Medulla oblongata (tissue), 1 donor: Measurements from ENCODE around the gene C8B.

ENCODE experiments used
- DNase-seq: peaks from one replicate; pipeline ENCODE4 v3.0.0-alpha.2; 2015; ENCODE audit errors: extremely low spot score

Gene C8B

DNA sequence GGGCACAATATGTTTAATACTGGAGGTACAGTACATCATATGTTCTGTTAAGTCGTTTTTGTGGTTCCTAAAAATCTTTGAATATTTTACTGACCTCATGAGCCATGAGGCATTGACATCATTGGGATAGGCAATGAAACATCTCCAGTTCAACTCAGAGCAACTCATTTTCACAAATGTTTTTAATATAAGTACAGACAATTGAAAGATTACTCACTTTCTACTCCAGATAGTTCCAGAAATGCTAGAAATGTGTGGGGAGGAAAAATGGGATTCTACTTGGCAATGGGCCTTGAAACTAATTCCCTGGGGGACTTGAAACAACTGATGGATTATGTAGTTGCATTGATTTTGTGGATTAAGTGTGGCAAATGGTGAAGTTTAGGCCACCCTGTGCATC lies 7.2 kb upstream of the C8B start:
- DNase-seq, result no peak

DNA sequence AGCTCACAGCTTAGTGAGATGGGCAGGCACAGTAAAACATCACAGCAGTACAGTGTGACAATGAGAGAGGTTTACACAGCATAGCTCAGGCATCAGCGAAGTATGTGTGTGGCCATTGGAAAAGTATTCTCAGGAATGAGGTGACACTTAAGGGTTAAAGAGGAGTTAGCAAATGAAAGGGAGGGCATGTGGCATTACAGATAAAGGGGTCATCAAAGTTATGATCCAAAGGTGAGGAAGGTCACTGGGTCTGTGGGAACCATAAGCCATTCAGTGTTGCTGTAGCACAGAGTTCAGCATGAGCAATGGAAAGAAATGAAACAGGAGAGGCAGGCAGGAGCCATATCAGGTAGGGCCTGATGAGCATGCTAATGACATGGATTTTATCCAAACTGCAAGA lies 4.5 kb upstream of the C8B start:
- DNase-seq, result no peak

DNA sequence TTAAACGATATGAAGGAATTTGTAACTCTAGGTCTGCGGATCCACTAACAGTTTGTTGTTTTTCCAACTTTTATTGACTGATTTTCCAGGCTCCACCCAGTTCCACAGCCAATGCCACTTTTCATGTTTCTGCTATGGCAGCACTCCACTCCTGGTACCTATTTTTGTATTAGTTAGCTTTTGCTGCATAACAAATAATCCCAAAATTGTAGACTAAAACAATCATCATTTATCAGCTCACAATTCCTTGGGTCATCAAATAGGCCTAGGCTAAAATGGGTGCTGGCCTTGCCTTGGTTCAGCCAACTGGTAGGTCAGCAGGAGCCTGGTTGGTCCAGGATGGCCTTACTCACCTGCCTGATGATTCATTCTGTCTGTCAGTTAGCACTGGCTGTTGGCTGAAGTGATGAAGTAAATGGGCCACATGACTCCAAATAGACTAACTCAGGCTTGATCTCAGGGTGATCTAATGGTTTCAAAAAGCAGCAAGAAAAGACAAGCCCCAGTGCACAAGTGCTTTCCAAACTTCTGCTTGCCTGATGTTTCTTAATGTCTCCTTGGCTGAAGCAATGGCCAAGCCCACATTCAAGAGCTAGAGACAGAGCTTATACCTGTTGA lies 3.2 kb upstream of the C8B start:
- no peak for DNase-seq

DNA sequence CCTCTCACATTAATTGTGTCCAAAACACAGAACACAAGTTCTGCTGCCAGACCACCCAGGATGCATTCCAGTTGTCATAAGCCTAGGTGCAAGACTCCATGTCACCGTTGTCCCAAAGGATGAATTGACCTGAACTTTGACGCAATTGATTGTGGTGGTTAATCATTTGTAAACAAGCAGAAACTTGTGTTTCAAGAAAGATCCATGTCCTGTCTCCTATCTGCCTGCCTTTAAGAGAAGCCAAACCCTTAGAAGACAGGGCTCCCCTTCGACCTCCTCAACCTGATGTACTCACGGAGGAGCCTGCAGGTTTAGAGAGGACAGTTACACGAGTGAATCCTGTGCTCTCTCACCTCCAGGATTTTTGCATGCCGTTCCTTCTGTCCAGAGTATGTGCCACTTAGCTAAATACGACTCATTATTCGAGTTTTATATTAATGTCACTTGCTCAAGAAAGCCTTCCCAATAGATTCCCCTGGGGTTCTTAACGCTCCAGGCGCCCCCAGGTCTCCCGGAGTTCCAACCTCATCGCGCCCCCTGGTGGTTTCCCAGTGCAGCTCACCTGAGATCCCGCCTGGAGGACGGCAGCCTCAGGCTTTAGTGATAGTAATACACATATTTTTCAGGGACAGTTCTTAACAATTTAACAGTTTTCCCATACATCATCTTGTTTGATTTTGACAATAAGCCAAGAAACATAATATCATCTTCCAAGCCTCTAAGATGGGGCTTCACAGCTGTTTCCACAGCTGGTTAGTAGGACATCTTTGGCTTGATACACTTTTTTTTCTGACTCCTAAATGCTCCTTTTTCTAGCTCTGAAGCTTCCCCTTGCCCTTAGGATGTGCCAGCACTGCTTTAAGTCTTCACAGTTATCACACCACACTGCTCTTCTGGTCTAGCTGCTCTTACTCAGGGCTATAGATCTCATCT lies 2.4 kb upstream of the C8B start:
- DNase-seq, result no peak

DNA sequence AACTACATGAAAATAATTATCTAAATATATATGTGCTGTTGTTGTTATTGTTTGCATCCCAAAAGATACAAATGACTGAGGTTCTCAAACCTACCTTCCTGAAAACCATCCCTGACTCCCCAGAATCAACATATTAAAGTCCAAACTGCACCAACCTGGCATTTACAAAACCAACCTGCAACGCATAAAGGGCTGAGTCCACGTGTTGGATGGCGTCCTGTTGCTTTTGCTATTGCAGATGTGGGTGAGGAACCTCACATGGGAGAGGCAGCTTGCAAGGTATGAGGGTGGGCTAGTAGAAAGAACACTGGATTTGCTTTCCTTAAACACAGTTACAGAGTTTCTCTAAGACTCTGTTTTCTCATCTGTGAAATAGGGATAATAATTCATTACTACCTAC lies 1.5 kb upstream of the C8B start:
- no peak for DNase-seq

DNA sequence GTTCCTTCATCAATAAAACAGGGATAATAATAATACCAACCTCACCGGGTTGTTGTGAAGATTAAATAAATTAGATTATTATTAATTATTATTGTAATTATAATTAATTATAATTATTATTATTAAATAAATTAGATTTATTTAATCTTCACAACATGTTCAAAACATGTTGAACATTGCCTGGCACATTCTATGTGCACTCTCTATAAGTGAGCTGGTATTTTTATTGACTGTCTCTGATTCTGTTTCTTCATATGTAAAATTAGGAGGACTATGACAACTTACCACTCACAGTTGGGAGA lies 834 bp upstream of the C8B start:
- DNase-seq, result no peak

DNA sequence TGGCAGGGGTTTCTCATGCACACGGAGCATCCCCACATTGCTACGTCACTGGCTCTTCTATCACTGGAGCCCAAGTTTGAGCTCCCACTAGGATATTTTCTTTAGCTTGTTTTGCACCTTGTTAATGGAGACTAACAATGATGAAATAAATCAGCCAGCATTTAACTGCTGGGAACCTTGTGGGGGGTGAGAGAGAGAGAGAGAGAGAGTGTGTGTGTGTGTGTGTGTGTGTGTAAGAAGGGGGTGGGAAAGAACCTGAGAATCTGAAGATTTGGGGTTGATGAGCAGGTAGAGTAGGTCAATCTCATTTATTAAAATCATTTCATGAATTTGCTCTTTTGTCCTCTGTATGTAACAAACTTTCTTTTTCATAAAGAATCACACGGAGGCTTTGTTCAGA lies 624 bp downstream of the C8B start:
- DNase-seq, result no peak

DNA sequence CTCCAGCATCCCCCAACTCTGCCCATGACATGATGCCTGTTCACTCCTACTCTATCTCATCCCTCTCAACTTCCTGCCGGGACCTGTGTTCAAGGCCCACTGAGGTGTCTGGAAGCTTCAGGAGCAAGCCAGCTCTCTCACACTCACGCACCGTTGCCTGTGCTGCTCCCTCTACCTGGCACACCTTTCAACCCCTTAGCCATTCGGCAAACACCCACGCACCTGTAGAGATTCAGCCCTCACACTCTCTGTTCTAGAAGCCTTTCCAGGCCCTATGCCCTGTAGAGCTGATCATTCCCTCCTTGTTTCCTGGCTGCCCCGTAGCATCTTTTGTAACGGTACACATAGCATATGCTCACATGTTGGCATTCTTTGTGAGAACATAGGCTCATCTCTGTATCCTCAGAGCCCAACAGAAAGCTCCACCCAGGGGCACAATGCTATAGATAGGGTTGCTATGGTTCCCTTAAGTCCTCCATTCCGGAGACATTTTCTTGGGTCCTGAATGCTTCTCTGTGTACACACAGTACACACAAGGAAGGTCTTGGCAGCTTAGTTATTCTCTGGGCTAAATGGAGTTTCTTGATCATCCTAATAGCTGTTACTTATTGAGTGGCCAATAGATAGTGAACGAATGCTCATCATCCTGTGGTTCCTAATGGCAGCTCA lies 1.3 kb downstream of the C8B start:
- no peak for DNase-seq

DNA sequence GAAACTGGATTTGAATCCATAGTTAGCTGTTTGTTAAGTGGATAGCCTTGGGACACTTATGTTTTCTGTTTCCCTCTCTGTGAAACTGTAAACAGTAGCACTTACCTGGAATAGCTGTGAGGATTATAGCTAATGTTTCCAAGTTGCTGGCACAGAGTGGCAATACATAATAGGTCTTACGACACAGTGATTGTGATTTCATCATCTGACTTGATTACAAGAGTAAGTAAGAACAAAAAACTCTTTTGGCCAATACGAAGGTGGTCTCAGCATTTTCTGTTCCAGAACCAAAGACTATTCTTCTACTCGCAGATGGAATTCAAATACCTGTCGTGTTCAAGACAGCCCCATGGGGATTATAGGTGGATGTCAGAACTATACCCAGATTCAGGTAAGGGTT lies 2.1 kb downstream of the C8B start:
- no peak for DNase-seq

DNA sequence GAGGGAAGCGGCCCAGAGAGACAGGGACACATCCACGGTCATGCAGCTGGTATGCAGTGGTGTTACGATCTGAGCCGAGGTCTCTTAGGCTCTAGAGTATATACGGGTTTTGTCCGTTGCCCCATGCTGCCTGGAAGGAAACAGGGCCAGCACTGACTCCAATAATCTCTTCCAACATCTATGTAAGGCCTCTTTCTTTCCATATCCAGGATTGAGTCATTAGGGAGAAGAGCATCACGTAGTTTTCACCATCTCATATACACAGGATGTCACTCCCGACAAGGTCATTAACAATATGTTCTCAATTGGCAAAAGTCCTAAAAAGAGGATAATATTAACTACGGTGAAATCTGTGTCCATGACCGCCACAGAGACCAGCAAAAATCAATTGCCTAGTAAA lies 4.4 kb downstream of the C8B start:
- no peak for DNase-seq

DNA sequence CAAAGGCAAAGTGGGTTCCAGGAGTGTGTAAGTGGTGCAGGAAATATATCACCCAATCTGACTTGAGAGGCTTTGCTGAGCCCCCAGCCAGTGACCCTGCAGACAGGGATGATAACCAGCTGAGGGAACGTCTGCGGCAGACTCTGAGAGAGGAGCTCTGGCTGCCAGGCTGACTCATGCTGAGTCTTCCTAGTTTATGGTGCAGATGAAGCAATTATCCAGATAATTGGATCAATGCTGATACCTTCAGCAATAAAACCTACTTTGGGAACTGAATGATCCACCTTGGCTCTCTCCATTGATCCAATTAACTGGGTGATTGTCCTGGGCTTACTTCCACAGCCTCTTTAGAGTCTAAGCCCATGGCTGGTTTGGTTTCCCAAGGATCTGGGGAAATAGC lies 7.3 kb downstream of the C8B start:
- no peak for DNase-seq

DNA sequence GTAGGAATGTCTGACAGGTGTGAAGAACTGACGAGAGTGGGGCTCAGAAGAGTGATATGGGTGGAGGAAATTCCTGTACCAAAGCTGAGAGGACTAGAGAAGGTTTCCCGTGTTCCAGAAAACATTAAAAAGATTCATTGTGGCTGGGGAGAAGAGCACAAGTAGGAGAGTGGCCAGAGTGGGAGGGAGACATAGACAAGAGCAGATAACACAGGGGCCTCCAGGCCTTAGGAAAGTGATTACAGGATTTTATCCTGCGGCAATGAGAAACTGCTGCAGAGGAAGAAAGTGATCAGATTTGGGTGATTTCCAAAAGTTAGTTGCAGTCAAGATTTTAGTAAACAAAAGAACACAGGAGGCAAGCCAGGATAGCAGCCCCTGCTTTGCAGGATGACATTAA lies 7.9 kb downstream of the C8B start:
- no peak for DNase-seq

DNA sequence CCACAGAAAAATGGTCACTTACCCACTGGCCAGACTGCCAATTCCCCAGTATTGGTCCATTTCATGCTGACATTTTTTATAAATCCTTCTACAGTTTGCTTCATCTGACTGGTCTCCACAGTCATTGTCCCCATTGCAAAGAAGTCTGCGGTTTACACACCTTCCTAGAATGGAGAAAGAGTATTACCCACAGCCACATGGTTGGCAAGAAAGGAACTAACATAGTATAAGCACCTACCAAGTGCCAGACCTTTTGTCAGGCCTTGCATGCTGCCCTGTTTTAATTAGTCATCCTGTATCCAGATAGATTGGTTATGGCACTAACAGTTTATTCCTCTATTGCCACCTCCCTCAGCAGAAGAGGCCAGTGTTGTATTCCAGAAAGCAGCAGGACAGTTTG lies 11.2 kb downstream of the C8B start:
- DNase-seq, result no peak

DNA sequence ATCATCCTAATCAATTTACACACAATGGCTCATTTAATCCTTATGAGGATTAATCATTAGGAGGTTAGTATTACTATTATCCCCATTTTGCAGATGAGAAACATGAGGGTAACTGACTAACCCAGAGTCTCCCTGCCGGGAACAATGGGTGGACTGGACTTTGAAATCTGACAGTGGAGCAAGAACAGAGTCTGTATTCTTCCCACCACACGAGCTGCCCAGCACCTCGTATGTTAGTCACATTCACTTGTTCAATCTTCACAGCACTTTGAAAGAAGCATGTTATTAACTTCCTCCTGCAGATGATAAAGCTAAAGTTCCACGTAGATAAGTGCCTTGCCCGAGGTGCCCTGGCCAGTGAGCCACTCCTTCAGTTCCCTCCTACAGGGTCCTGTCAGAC lies 12.4 kb downstream of the C8B start:
- no peak for DNase-seq

DNA sequence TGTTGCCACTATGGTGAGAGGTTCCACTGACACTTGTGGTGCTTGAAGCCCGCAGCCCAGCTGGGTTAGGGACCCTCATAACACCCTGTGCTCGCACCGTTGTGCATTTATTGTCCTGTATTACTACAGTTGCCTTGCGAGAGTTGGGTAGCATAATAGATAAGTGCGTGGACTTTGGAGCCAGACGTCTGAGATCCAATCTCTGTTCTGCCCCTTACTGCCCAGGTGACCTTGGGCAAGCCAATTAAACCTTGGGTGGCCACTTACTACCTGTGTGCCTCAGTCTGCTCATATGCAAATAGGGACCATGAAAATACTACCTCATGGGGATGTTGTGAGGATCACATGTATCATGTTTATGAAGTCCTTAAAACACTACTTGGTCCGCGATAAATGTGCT lies 13.3 kb downstream of the C8B start:
- no peak for DNase-seq

DNA sequence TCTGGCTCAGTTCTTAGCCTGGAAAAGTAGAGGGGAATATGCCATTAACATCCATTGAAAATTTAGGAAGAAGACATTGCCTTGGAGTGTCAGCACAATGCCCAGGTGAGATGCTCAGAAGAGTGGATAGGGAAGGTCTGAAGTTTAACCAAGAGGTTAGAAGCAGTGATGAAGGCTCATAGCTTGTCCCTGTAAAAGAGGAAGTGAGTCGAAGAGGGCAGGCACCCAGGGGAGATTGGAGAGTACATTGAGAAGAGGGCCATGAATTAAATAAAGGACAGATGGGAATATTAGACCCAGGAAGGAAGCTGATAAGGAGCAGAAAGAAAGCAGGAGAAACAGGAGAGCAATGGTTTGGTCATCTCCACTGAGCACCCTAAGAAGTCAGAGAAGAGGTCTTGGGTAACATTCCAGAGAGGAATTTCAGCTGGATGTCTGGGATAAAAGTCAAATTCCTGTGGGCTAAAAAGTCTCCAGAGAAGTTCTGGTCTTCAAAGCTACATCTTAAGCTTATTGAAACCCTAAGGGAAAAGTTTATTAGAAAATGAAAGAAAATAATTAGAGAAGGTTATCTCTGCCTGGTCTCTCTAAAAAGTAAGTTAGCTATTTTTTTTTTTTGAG lies 17.3 kb downstream of the C8B start:
- DNase-seq, result no peak

DNA sequence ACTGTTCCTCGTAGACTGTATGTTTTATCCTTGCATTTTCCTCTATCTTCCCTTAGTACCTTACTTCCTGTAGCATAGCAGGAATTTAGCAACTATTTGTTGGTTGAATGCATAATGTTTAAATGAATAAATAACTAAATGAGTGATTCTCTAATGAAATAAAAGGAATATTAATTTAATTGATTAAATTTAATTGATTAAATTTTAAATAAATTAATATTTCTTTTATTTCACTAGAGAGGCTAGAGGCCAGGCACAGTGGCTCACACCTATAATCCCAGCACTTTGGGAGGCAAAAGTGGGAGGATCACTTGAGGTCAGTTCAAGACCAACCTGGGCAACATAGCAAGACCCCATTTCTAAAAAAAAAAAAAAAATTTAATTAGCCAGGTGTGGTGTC lies 25.8 kb downstream of the C8B start:
- no peak for DNase-seq

DNA sequence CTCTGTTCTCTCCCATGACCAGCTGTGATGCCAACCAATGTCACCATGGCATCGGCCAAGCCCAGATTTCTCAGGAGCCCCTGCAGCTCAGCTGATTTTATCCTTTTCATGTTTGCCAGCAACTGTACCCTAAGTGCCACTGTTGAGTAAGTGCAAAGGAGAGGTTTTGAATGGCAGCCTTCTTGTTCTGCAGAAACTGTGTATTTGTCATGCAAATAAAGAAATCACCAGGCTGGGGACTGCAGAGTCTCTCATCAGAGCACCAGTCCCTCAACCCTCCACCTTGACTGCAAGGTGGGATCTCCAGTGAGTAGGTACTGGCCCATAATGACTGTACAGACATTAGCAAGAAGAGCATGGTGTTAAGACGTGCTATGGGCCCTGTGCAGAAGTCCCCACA lies 26.6 kb downstream of the C8B start:
- DNase-seq, result no peak

DNA sequence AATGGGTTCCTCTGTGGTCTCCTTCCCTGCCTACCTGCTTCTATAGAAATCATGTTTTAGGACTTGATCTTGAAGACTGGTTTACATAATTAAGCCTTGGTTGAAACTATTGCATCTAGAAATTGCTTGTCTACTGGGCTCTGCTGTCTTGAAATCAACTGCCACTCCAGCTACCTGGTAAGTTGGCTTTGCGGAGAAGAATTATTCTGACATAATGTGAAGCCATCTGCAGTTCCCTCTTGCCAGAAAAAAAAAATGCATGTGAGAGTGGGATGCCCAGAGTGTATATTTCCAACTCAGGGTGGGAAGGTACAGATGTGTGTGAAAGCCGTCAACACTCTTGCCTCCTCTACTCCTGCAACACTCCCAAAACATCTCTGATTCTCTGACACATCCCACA lies 27.2 kb downstream of the C8B start:
- no peak for DNase-seq

DNA sequence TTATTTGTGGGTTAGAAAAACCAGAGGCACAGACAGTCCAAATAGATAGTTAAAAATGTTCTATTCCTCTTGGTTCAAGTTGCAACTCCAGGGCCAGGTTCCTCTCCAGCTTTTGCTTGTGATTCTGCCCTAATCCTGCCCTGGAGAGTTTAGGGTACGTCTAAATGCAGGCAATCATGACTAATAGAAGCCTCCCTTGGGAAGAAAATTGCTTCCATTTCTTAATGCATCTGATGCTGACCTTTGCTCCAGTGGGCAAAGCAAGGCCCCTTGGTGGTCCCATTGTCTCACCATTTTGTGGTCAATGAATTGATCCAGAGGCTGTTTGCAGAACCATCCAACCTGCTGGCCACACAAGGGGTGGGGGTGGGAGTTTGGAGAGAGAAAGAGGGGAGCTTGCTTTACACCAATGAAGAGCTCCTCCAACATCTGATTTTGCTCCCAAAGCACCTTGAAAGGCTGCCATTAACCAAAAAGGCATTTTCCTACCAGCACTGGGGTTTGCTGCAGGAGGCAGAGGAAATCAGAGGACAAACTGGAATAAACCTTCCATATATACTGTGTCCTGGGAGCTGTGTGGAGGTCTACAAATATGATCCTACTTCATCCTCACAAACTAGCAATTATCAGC lies 31.3 kb downstream of the C8B start:
- DNase-seq, result no peak

DNA sequence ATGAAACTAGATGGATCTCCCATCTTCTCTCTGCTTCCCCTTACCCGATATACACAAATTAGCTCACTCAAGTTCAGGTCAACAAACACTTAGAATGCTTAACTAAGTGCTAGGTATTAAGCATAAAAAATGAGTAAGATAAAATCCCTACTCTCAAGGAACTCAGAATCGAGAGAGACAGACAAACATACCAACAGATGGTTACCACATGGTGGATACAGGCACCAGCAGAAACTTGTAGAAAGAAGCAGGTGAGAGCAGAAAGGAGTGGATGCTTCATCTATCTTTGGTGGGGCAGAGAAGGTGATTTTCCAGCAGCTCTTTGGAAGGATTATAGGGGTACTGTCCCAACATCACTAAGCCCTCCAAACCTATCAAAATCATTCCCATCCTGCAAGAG lies 32.2 kb downstream of the C8B start:
- DNase-seq, result no peak

DNA sequence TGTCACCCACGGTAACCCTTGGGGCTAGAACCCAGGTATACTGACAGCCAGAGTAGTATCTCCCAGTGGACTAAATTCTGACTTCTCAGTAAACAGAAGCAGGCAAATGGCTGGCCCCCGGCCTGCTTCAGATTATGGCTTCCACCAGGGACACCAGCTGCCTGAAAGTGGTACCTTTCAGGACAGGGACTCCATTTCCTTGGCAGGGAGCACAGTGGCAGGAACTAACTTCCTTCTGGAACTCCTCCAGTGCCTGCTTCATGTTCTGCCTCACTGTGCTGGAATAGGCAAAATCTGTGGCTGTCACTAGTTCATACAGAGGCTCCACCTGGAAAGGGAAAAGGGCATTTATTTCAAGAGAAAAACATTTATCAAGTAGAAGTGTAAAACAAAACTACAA lies 32.7 kb downstream of the C8B start:
- DNase-seq, result no peak
